Liver (tissue), 9 donors: ENCODE data around the gene SMCO1. TPM values are rescaled to one million over a fixed set of nuclear protein-coding genes. Genes with fewer than 3 reads are reported as not detected.

Experiments
- DNase-seq: peaks from one replicate; pipeline ENCODE4 v3.0.0-alpha.2; 2017; ENCODE audit warnings: low spot score
- H3K27ac ChIP-seq, 2 donors: one replicate each; pipeline ENCODE4 v1.7.0; 2013; ENCODE audit warnings: inconsistent platforms in 2 of 2, low read length in 2 of 2, control low read depth in 1 of 2, low read depth in 1 of 2, mild to moderate bottlenecking in 1 of 2
- H3K27me3 ChIP-seq, 4 donors: one replicate each; pipeline versions ENCODE4 v1.6.1 to v1.7.0; 2013; ENCODE audit warnings: low read length in 3 of 4, inconsistent platforms in 1 of 4, mild to moderate bottlenecking in 1 of 4, moderate library complexity in 1 of 4; ENCODE audit not compliant: control insufficient read depth in 4 of 4, insufficient read depth in 4 of 4
- H3K36me3 ChIP-seq, 4 donors: one replicate each; pipeline versions ENCODE4 v1.6.1 to v1.7.0; 2013; ENCODE audit warnings: low read length in 3 of 4, mild to moderate bottlenecking in 3 of 4, low read depth in 1 of 4, moderate library complexity in 1 of 4; ENCODE audit not compliant: control insufficient read depth in 4 of 4, insufficient read depth in 3 of 4
- H3K4me1 ChIP-seq, 4 donors: one replicate each; pipeline versions ENCODE4 v1.6.1 to v1.7.0; 2013; ENCODE audit warnings: low read length in 3 of 4, mild to moderate bottlenecking in 3 of 4, moderate library complexity in 1 of 4; ENCODE audit not compliant: control insufficient read depth in 4 of 4, insufficient read depth in 4 of 4
- H3K4me3 ChIP-seq, 3 donors: one replicate each; pipeline versions ENCODE4 v1.6.1 to v1.7.0; 2013; ENCODE audit warnings: low read length in 3 of 3, control low read depth in 1 of 3, low read depth in 1 of 3, mild to moderate bottlenecking in 1 of 3
- H3K9ac ChIP-seq, 2 donors: one replicate each; pipeline ENCODE4 v1.7.0; 2013; ENCODE audit warnings: low read length in 2 of 2, mild to moderate bottlenecking in 2 of 2, moderate library complexity in 2 of 2, control low read depth in 1 of 2, low read depth in 1 of 2
- H3K9me3 ChIP-seq, 4 donors: one replicate each; pipeline versions ENCODE4 v1.6.1 to v1.7.0; 2013; ENCODE audit warnings: low read length in 3 of 4; ENCODE audit not compliant: control insufficient read depth in 4 of 4
- ATF3 ChIP-seq: IDR thresholded peaks from 2 replicates; pipeline ENCODE4 v1.6.1; 2016; ENCODE audit warnings: antibody characterized with exemption
- CTCF ChIP-seq: fragments of 150-350 bp; IDR thresholded peaks from 2 replicates; pipeline ENCODE4 v1.5.1; 2017; ENCODE audit warnings: improper control_type of control experiment, low read depth, low read length; ENCODE audit not compliant: missing input control
- EGR1 ChIP-seq, 2 donors: IDR thresholded peaks; 2 replicates each; pipeline ENCODE4 v1.6.1; 2016 to 2018; ENCODE audit warnings: antibody characterized with exemption in 2 of 2, low read depth in 2 of 2
- FOXA1 ChIP-seq: IDR thresholded peaks from 2 replicates; pipeline ENCODE4 v1.6.1; 2016; ENCODE audit warnings: antibody characterized with exemption
- FOXA2 ChIP-seq: IDR thresholded peaks from 2 replicates; pipeline ENCODE4 v1.6.1; 2016; ENCODE audit warnings: antibody characterized with exemption
- GABPA ChIP-seq, 2 donors: IDR thresholded peaks in 1 of 2; conservative IDR thresholded peaks in 1 of 2; 2 replicates each; pipeline ENCODE4 v1.6.1; 2016; ENCODE audit warnings: antibody characterized with exemption in 2 of 2, mild to moderate bottlenecking in 1 of 2, moderate library complexity in 1 of 2
- HNF4A ChIP-seq, 2 donors: conservative IDR thresholded peaks; 2 replicates each; pipeline ENCODE4 v1.6.1; 2016; ENCODE audit warnings: antibody characterized with exemption in 2 of 2, mild to moderate bottlenecking in 2 of 2
- HNF4G ChIP-seq: IDR thresholded peaks from 2 replicates; pipeline ENCODE4 v1.6.1; 2016; ENCODE audit warnings: antibody characterized with exemption
- JUND ChIP-seq, 2 donors: IDR thresholded peaks; 2 replicates each; pipeline ENCODE4 v1.6.1; 2016; ENCODE audit warnings: antibody characterized with exemption in 2 of 2
- MAX ChIP-seq: IDR thresholded peaks from 2 replicates; pipeline ENCODE4 v1.6.1; 2016; ENCODE audit warnings: antibody characterized with exemption
- NR2F2 ChIP-seq: IDR thresholded peaks from 2 replicates; pipeline ENCODE4 v1.6.1; 2016; ENCODE audit warnings: antibody characterized with exemption
- RAD21 ChIP-seq, 2 donors: IDR thresholded peaks; 2 replicates each; pipeline ENCODE4 v1.6.1; 2016; ENCODE audit warnings: antibody characterized with exemption in 2 of 2, mild to moderate bottlenecking in 2 of 2
- REST ChIP-seq: IDR thresholded peaks from 2 replicates; pipeline ENCODE4 v1.6.1; 2016; ENCODE audit warnings: antibody characterized with exemption, mild to moderate bottlenecking
- RXRA ChIP-seq, 2 donors: IDR thresholded peaks; 2 replicates each; pipeline ENCODE4 v1.6.1; 2017 to 2018; ENCODE audit warnings: antibody characterized with exemption in 2 of 2, mild to moderate bottlenecking in 1 of 2
- SP1 ChIP-seq: IDR thresholded peaks from 2 replicates; pipeline ENCODE4 v1.6.1; 2018; ENCODE audit warnings: antibody characterized with exemption, mild to moderate bottlenecking
- TAF1 ChIP-seq: conservative IDR thresholded peaks from 2 replicates; pipeline ENCODE4 v1.6.1; 2016; ENCODE audit warnings: antibody characterized with exemption, mild to moderate bottlenecking
- ZBTB33 ChIP-seq: IDR thresholded peaks from 2 replicates; pipeline ENCODE4 v1.6.1; 2016; ENCODE audit warnings: antibody characterized with exemption
- WGBS: extraction: QIAGEN DNeasy Blood & Tissue Kit; methylation state at CpG from one replicate; pipeline ENCODE4 v1.1.7; 2013; 5-methylcytosine and 5-hydroxymethylcytosine counted together
- polyA plus RNA-seq, 2 donors: library from polyadenylated mRNA; stranded (reverse) in 1 of 2; unstranded in 1 of 2; fragments of 200-250 nt in 1 of 2; fragments of >200 nt in 1 of 2; fragmentation: Nextera tagmentation in 1 of 2; extraction: Ambion mirVana in 1 of 2; gene quantifications; one replicate each; pipeline versions ENCODE4 v1.2.1 to v1.2.3, GENCODE V29; 2013 to 2015
- total RNA-seq, 2 donors: library from RNA; depleted of rRNA; stranded (reverse); fragments of >200 nt; gene quantifications; one replicate each; pipeline ENCODE4 v1.2.3, GENCODE V29; 2014
- donor health status: healthy.
- donor health status: healthy.
- donor health status: healthy.
- donor health status: healthy.
- donor health status: healthy.

Gene SMCO1
- total and polyA plus RNA-seq, 4 donors = 0.05 TPM; not detected in 3

GRCh38 chr3:196514350-196514716 is 813 bp downstream of the SMCO1 start:
- Histone ChIP-seq H3K4me3 (no peak overlapping the region), H3K4me1 (no peaks in the 10 kb centered on the region), H3K36me3 (no peaks in the 10 kb centered on the region), H3K9me3 (peaks cover 3 to 17% (median 12%) of the 10 kb centered on the region in 4 donors), H3K27me3 (no peaks in the 10 kb centered on the region), H3K9ac (no peak overlapping the region), H3K27ac (no peak overlapping the region)
- no peak for DNase-seq
- TF ChIP-seq RXRA (IDR thresholded peaks at IDR 0.05) (no peak), HNF4G (no peak), SP1 (no peak), FOXA2 (no peak), NR2F2 (no peak), REST (no peak), MAX (no peak), RAD21 (IDR thresholded peaks at IDR 0.05) (no peak), CTCF (no peak), FOXA1 (no peak), HNF4A (conservative IDR thresholded peaks at IDR 0.05) (no peak)
- WGBS = 100% methylated on average over 1 of the region's 1 CpG

GRCh38 chr3:196513697-196514349 is 1.3 kb downstream of the SMCO1 start:
- no peak overlapping the region for H3K27ac ChIP-seq
- no peak overlapping the region for H3K4me3 ChIP-seq
- no peak overlapping the region for H3K9ac ChIP-seq
- WGBS = 86% methylated on average over 8 of the region's 8 CpGs
- H3K36me3 ChIP-seq = no peaks in the 10 kb centered on the region
- TF ChIP-seq CTCF (no peak), ZBTB33 (no peak), RAD21 (IDR thresholded peaks at IDR 0.05) (no peak), HNF4G (no peak), EGR1 (IDR thresholded peaks at IDR 0.05; ENCODE audit: low read depth in 2 of 2) (no peak), REST (no peak), MAX (no peak), TAF1 (no peak), RXRA (IDR thresholded peaks at IDR 0.05) (no peak), SP1 (no peak), FOXA1 (no peak), NR2F2 (no peak), ATF3 (no peak), GABPA (IDR thresholded peaks at IDR 0.05 in 1 of 2, conservative IDR thresholded peaks at IDR 0.05 in 1 of 2) (no peak), JUND (IDR thresholded peaks at IDR 0.05) (no peak), HNF4A (conservative IDR thresholded peaks at IDR 0.05) (no peak)
- H3K27me3 ChIP-seq = no peaks in the 10 kb centered on the region
- DNase-seq = no peak
- peaks cover 0 to 12% (median 8%) of the 10 kb centered on the region in 4 donors for H3K9me3 ChIP-seq
- no peaks in the 10 kb centered on the region for H3K4me1 ChIP-seq
